HepG2 (cell line): ENCODE data around the gene B4GALT2. TPM values are rescaled to one million over a fixed set of nuclear protein-coding genes. Genes with fewer than 3 reads are reported as not detected.

Source experiments
- BCLAF1 ChIP-seq: fragments of 450-650 bp; IDR thresholded peaks from 2 replicates; pipeline ENCODE4 v1.6.1; 2017; ENCODE audit warnings: mild to moderate bottlenecking
- CBX1 ChIP-seq: IDR thresholded peaks from one replicate; pipeline ENCODE4 v1.6.1; 2016; ENCODE audit warnings: antibody characterized with exemption, low read depth
- CERS6 ChIP-seq: sonication (generic); formaldehyde crosslinking; IDR thresholded peaks from 2 replicates; pipeline ENCODE4 v1.5.0; 2020; ENCODE audit warnings: missing genetic modification reagents
- KDM2A ChIP-seq: sonication (generic); formaldehyde crosslinking; IDR thresholded peaks from 2 replicates; pipeline ENCODE4 v1.4.0; 2020; ENCODE audit warnings: low read depth, missing genetic modification reagents, borderline replicate concordance
- KDM4B ChIP-seq: sonication (generic); formaldehyde crosslinking; IDR thresholded peaks from 2 replicates; pipeline ENCODE4 v1.4.0; 2020; ENCODE audit warnings: missing genetic modification reagents
- NAIF1 ChIP-seq: sonication (generic); formaldehyde crosslinking; IDR thresholded peaks from 2 replicates; pipeline ENCODE4 v1.5.0; 2020; ENCODE audit warnings: mild to moderate bottlenecking, missing genetic modification reagents, borderline replicate concordance
- PRMT3 ChIP-seq: sonication (generic); formaldehyde crosslinking; IDR thresholded peaks from 2 replicates; pipeline ENCODE4 v1.8.1; 2022; ENCODE audit warnings: low read depth, mild to moderate bottlenecking, moderate library complexity, missing genetic modification reagents, borderline replicate concordance
- SALL1 ChIP-seq: sonication (generic); formaldehyde crosslinking; IDR thresholded peaks from 2 replicates; pipeline ENCODE4 v1.8.0; 2022; ENCODE audit warnings: mild to moderate bottlenecking, missing genetic modification reagents
- SMC3 ChIP-seq: IDR thresholded peaks from 2 replicates; pipeline ENCODE4 v1.6.1; 2011; ENCODE audit warnings: low read length, improper control_type of control experiment
- ZFP1 ChIP-seq: IDR thresholded peaks from 2 replicates; pipeline ENCODE4 v1.6.1; 2016
- ZNF232 ChIP-seq: sonication (generic); formaldehyde crosslinking; IDR thresholded peaks from 2 replicates; pipeline ENCODE4 v1.4.0; 2020; ENCODE audit warnings: missing genetic modification reagents, borderline replicate concordance
- ZNF253 ChIP-seq: sonication (generic); formaldehyde crosslinking; IDR thresholded peaks from 2 replicates; pipeline ENCODE4 v1.8.0; 2022; ENCODE audit warnings: mild to moderate bottlenecking, missing genetic modification reagents, borderline replicate concordance
- ZNF605 ChIP-seq: sonication (generic); formaldehyde crosslinking; IDR thresholded peaks from 2 replicates; pipeline ENCODE4 v1.8.0; 2022; ENCODE audit warnings: mild to moderate bottlenecking, missing genetic modification reagents
- polyA plus RNA-seq, 8 experiments: library from polyadenylated mRNA; depleted of rRNA in 3 of 8; stranded (reverse) in 7 of 8; unstranded in 1 of 8; fragments of >200 nt; fragmentation: Illumina TruSeq in 4 of 8; extraction: Trizol in 4 of 8; gene quantifications; 2 replicates each; pipeline versions ENCODE4 v1.2.1 to v1.2.3, GENCODE V29; 2011 to 2016; ENCODE audit warnings: low read depth in 4 of 8, missing spikeins in 1 of 8, mixed read lengths in 1 of 8; ENCODE audit not compliant: insufficient read depth in 1 of 8
- total RNA-seq, 5 experiments: library from RNA; depleted of rRNA; stranded (reverse); fragments of >200 nt; fragmentation: Illumina TruSeq; extraction: Trizol; gene quantifications; 2 replicates each; pipeline ENCODE4 v1.2.3, GENCODE V29; 2016; ENCODE audit warnings: low read depth in 1 of 5
- TF ChIP-seq, protein P1 (sequence below): sonication (generic); formaldehyde crosslinking; IDR thresholded peaks from 2 replicates; pipeline ENCODE4 v1.5.0; 2020; ENCODE audit warnings: mild to moderate bottlenecking, missing genetic modification reagents, moderate library complexity
- TF ChIP-seq, protein P2 (sequence below): IDR thresholded peaks from 2 replicates; pipeline ENCODE4 v1.6.1; 2016
- TF ChIP-seq, protein P3 (sequence below): sonication (generic); formaldehyde crosslinking; IDR thresholded peaks from 2 replicates; pipeline ENCODE4 v1.5.0; 2020; ENCODE audit warnings: missing genetic modification reagents, mild to moderate bottlenecking, borderline replicate concordance
- TF ChIP-seq, protein P4 (sequence below): IDR thresholded peaks from 2 replicates; pipeline ENCODE4 v1.6.1; 2016; ENCODE audit warnings: control low read depth

The B4GALT2 gene
- total and polyA plus RNA-seq, 2 of the 13 experiments (the other 11 are each of a cell fraction or from before 2014, with no cell fraction given) = 41.9 to 78.0 TPM

DNA sequence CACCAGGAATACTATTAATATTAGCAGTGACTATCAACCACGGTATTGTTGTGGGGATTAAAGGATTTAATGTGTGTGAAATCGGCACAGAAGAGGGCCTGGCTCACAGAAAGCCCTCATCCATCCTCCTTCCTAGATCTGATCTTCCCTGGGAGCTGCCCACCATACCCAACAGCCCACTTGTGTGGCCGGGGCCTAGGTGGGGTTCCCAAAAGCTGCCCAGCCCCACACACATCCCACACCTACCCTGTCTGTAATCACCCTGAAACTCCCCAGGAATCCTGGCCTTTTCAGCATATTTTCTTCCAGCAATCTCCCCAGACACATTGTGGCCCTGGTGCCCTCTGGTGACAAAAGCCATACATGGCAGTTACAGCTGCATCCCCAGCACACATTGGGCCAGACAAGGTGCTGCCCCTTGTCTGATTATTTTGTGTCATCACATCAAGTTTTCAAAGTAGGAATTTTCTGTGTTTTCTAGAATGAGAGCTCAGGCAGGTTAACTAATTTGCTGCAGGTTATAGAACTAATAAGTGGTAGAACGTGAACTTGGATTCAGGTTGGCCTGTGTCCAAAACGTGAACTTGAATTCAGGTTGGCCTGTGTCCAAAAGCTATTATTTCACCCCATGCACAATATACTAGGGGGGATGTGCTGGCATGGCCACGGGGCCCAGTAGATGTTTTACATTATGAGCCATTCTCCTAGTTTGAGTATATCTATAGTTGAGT lies 57.6 kb downstream of the B4GALT2 start (continued):
- TF ChIP-seq, protein P1, sequence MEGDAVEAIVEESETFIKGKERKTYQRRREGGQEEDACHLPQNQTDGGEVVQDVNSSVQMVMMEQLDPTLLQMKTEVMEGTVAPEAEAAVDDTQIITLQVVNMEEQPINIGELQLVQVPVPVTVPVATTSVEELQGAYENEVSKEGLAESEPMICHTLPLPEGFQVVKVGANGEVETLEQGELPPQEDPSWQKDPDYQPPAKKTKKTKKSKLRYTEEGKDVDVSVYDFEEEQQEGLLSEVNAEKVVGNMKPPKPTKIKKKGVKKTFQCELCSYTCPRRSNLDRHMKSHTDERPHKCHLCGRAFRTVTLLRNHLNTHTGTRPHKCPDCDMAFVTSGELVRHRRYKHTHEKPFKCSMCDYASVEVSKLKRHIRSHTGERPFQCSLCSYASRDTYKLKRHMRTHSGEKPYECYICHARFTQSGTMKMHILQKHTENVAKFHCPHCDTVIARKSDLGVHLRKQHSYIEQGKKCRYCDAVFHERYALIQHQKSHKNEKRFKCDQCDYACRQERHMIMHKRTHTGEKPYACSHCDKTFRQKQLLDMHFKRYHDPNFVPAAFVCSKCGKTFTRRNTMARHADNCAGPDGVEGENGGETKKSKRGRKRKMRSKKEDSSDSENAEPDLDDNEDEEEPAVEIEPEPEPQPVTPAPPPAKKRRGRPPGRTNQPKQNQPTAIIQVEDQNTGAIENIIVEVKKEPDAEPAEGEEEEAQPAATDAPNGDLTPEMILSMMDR (CRISPR knock-in tag) = peak; percentile 94
- no peak for TF ChIP-seq ZNF232 (CRISPR knock-in tag)
- TF ChIP-seq ZNF253 (CRISPR knock-in tag) = no peak
- TF ChIP-seq SMC3 = peak; percentile 98
- TF ChIP-seq BCLAF1 = no peak
- TF ChIP-seq KDM4B = 0 out of 2 replicates have a peak, but pooled peaks have one; percentile 32
- TF ChIP-seq SALL1 (CRISPR knock-in tag) = peak; percentile 29; the same call in 1 of the 2 replicates
- no peak for TF ChIP-seq NAIF1 (CRISPR knock-in tag)
- no peak for TF ChIP-seq CBX1
- 0 out of 2 replicates have a peak, but pooled peaks have one; percentile 24 for TF ChIP-seq ZNF605 (CRISPR knock-in tag)
- TF ChIP-seq, protein P2, sequence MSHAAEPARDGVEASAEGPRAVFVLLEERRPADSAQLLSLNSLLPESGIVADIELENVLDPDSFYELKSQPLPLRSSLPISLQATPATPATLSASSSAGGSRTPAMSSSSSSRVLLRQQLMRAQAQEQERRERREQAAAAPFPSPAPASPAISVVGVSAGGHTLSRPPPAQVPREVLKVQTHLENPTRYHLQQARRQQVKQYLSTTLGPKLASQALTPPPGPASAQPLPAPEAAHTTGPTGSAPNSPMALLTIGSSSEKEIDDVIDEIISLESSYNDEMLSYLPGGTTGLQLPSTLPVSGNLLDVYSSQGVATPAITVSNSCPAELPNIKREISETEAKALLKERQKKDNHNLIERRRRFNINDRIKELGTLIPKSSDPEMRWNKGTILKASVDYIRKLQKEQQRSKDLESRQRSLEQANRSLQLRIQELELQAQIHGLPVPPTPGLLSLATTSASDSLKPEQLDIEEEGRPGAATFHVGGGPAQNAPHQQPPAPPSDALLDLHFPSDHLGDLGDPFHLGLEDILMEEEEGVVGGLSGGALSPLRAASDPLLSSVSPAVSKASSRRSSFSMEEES (CRISPR knock-in tag) = no peak
- no peak for TF ChIP-seq PRMT3 (CRISPR knock-in tag)
- TF ChIP-seq CERS6 (CRISPR knock-in tag) = no peak
- TF ChIP-seq, protein P3, sequence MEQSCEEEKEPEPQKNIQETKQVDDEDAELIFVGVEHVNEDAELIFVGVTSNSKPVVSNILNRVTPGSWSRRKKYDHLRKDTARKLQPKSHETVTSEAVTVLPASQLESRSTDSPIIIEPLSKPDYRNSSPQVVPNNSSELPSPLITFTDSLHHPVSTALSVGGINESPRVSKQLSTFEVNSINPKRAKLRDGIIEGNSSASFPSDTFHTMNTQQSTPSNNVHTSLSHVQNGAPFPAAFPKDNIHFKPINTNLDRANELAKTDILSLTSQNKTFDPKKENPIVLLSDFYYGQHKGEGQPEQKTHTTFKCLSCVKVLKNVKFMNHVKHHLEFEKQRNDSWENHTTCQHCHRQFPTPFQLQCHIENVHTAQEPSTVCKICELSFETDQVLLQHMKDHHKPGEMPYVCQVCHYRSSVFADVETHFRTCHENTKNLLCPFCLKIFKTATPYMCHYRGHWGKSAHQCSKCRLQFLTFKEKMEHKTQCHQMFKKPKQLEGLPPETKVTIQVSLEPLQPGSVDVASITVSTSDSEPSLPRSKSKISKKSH (CRISPR knock-in tag) = no peak
- 0 out of 2 replicates have a peak, but pooled peaks have one; percentile 35 for TF ChIP-seq KDM2A (CRISPR knock-in tag)
- TF ChIP-seq, protein P4, sequence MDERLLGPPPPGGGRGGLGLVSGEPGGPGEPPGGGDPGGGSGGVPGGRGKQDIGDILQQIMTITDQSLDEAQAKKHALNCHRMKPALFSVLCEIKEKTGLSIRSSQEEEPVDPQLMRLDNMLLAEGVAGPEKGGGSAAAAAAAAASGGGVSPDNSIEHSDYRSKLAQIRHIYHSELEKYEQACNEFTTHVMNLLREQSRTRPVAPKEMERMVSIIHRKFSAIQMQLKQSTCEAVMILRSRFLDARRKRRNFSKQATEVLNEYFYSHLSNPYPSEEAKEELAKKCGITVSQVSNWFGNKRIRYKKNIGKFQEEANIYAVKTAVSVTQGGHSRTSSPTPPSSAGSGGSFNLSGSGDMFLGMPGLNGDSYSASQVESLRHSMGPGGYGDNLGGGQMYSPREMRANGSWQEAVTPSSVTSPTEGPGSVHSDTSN = no peak
- no peak for TF ChIP-seq ZFP1 (CRISPR knock-in tag)
